GM18498 (cell line): ENCODE measurements around the gene EEF1AKMT2.
"Not testable (repeated sequence)": the region's sequence is repeated elsewhere in the genome, so short reads cannot be mapped to it uniquely, and the experiment has no call there.

Source experiments
- ATAC-seq: cut with Tn5 transposase; IDR thresholded peaks from one replicate; pipeline ENCODE4 v1.9.1; 2021; ENCODE audit warnings: mild to moderate bottlenecking, moderate library complexity; ENCODE audit not compliant: unreplicated experiment

Gene EEF1AKMT2

GRCh38 chr10:124791547-124792348 is at the start of gene EEF1AKMT2:
Gene EEF1AKMT2 (minus strand): TSS chr10:124791887. CDS start chr10:124791833, 54 bp downstream.
- peak; percentile 90 for ATAC-seq

- ATAC-seq = no peak
These were observed 46.0 kb upstream of the EEF1AKMT2 start for GRCh38 chr10:124837687-124838086.

GRCh38 chr10:124831116-124831515 is 39.4 kb upstream of the EEF1AKMT2 start:
- no peak for ATAC-seq

- ATAC-seq = no peak
These were observed 38.8 kb upstream of the EEF1AKMT2 start for GRCh38 chr10:124830445-124830844.

- no peak for ATAC-seq
These were observed 37.9 kb upstream of the EEF1AKMT2 start for GRCh38 chr10:124829447-124830115.

- ATAC-seq = no peak
These were observed 35.8 kb upstream of the EEF1AKMT2 start for GRCh38 chr10:124827474-124827873.

- ATAC-seq = no peak
These were observed 34.6 kb upstream of the EEF1AKMT2 start for GRCh38 chr10:124826262-124826661.

- ATAC-seq = no peak
These were observed 34.0 kb upstream of the EEF1AKMT2 start for GRCh38 chr10:124825702-124826101.

- not testable (repeated sequence) for ATAC-seq
These were observed 33.2 kb upstream of the EEF1AKMT2 start for GRCh38 chr10:124824932-124825331.

- ATAC-seq = no peak
These were observed 32.8 kb upstream of the EEF1AKMT2 start for GRCh38 chr10:124824507-124824906.

- no peak for ATAC-seq
These were observed 29.8 kb upstream of the EEF1AKMT2 start for GRCh38 chr10:124821520-124821919.

GRCh38 chr10:124820121-124820520 is 28.4 kb upstream of the EEF1AKMT2 start:
- no peak for ATAC-seq

- peak; percentile 43 for ATAC-seq
These were observed 10.6 kb upstream of the EEF1AKMT2 start for GRCh38 chr10:124802313-124802675.

- ATAC-seq = no peak
These were observed 7.5 kb upstream of the EEF1AKMT2 start for GRCh38 chr10:124799211-124799610.

- no peak for ATAC-seq
These were observed 7.1 kb upstream of the EEF1AKMT2 start for GRCh38 chr10:124798781-124799180.

GRCh38 chr10:124798364-124798763 is 6.7 kb upstream of the EEF1AKMT2 start:
- ATAC-seq = no peak

GRCh38 chr10:124792998-124793352 is 1.3 kb upstream of the EEF1AKMT2 start:
- no peak for ATAC-seq

GRCh38 chr10:124782900-124783299 is 8.8 kb downstream of the EEF1AKMT2 start:
- not testable (repeated sequence) for ATAC-seq

GRCh38 chr10:124768791-124769190 is 22.9 kb downstream of the EEF1AKMT2 start:
- ATAC-seq = no peak

- no peak for ATAC-seq
These were observed 26.4 kb downstream of the EEF1AKMT2 start for GRCh38 chr10:124765256-124765655.

GRCh38 chr10:124763267-124763666 is 28.4 kb downstream of the EEF1AKMT2 start:
- ATAC-seq = no peak

- ATAC-seq = no peak
These were observed 29.4 kb downstream of the EEF1AKMT2 start for GRCh38 chr10:124762281-124762680.
